ENCODE data around the gene OR1N1.
"Not testable (repeated sequence)": the region's sequence is repeated elsewhere in the genome, so short reads cannot be mapped to it uniquely, and the experiment has no call there.

OR1N1 gene

GRCh38 chr9:122527193-122527592, at the start of gene OR1N1:
Gene OR1N1 (minus strand): TSS chr9:122527293. CDS start chr9:122527293, 0 bp downstream.
- DNase-seq: no peak

GRCh38 chr9:122572456-122572855, 45.4 kb upstream of the OR1N1 start:
- DNase-seq: no peak

DNA sequence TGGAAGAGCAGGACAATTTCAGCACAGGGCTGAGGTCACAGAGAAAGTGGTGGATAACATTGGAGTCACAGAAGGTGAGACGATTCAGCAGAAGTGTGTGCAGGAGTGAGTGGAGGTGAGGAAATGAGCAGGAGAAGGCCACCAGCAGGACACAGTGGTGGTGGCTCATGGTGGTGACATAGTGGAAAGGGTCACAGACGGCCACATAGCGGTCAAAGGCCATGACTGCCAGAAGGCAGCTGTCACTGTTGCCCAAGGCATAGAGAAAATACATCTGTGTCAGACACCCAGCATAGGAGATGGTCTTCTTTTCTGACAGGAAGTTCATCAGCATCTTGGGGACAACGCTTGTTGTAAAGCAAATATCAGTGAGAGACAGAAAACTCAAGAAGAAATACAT, 40.8 kb upstream of the OR1N1 start:
- no peak for DNase-seq

DNA sequence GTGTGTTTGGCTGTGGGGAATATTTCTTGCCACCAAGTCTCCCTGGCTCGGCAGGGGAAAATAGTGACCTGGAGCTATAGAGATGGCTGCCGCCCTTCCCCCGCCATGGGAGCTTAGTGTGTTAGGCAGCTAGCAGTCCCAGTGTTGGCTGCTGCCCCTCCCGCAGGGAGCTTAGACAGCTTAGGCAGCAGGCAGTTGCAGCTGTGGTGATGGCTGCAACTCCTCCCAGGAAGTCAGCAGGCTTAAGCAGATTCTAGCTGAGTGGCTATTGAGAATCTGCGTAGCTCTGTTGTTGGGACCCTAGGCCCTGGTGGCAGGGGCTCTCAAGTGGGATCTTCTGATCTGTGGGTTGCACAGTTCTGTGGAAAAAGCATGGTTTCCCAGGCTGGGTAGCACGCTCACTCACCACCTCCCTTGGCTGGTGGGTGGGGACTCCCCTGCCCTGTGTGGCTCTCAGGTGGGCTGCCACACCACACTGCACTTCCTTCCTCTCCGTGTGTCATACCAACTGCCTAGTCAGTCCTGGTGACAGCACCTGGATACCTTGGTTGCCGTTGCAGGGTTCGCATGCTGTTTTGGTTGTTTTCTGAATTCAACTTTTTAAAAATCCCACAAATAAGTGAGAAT, 35.2 kb upstream of the OR1N1 start:
- DNase-seq: no peak

DNA sequence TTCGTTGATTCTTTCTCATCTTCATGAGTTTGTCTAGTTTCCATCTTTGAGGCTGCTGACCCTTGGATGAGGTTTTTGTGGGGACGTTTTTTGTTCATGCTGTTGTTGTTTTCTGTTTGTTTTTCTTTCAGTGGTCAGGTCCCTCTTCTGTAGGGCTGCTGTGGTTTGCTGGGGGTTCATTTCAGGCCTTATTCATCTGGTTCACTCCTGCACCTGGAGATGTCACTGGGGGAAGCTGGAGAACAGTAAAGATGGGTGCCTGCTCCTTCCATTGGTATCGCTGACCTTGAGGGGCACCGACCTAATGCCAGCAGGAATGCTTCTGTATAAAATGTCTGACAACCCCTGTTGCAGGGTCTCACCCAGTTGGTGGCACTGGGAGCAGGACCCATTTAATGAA, 34.4 kb upstream of the OR1N1 start:
- DNase-seq: no peak

GRCh38 chr9:122552812-122553211, 25.7 kb upstream of the OR1N1 start, which contains the start of gene OR1N2:
Gene OR1N2 (plus strand): TSS chr9:122553112. CDS start chr9:122553212, 100 bp downstream.
- DNase-seq: no peak

GRCh38 chr9:122551371-122551770, 24.3 kb upstream of the OR1N1 start:
- no peak for DNase-seq

- DNase-seq: no peak
Measured at GRCh38 chr9:122546196-122546595, 19.1 kb upstream of the OR1N1 start.

DNA sequence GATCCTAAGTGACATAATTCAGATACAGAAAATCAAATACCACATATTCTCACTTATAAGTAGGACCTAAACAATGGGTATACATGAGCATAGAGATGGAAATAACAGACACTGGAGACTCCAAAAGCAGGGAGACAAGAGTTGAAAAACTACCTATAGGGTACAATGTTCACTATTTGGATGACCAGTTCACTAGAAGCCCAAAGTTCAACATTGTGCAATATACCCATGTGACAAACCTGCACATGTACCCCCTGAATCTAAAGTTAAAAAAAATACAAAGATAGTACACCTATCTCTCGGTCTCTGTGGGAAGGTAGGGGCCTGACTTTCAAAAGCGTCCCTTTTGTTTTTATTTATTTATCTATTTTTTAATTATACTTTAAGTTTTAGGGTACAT, 11.7 kb upstream of the OR1N1 start:
- no peak for DNase-seq

GRCh38 chr9:122537066-122537465, 10.0 kb upstream of the OR1N1 start:
- DNase-seq: not testable (repeated sequence)

DNA sequence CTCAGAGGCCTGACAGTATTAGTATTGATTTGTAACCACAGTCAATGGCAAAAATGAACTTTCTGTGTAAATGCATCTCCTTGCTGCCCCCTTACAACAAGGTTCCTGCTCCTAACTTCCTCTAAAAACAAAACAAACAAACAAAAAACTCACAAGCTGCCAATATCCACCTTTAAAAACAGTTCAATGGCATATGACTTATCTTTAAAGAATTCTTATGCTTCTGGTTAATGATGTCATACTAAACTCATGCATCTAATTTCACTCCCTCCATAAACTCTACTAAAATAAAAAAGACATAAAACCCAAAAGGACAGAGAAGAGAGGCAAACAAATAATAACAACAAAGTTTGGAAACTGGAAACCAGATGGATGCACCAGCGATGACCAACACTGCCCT, 9.0 kb upstream of the OR1N1 start:
- no peak for DNase-seq

DNA sequence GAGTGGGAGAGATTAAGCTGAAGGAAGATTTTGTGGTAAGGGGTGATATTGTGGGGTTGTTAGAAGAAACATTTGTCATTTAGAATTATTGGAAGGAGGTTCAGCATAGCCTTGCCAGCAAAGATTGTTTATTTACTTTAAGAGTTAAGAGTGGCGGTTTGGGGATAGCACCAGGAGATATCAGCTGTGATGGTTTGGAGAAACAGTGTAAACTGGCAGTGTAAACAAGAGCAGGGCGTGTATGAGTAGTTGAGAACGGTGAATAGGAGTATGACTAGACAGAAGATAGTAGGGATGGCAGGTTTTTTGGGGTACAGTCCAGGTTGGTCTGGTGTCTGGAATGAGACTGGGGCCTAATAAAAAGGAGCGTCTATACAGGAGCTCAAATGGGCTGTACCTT, 4.1 kb upstream of the OR1N1 start:
- not testable (repeated sequence) for DNase-seq

DNA sequence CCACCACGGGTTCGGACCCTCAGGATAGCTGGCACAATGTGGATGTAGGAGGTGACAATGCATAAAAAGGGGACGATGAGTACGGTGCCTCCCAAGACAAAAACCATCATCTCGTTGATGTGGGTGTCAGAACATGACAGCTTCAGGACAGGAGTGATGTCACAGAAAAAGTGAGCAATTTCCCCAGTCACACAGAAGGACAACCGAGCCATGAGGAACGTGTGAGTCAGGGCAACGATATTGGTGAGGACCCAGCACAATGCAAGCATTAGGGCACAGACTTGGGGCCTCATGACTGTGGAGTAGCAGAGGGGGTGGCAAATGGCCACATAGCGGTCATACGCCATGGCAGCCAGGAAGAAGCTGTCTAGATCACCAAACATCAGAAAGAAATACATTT, 491 bp downstream of the OR1N1 start:
- no peak for DNase-seq

- no peak for DNase-seq
Measured at GRCh38 chr9:122519376-122519775, 7.7 kb downstream of the OR1N1 start.

DNA sequence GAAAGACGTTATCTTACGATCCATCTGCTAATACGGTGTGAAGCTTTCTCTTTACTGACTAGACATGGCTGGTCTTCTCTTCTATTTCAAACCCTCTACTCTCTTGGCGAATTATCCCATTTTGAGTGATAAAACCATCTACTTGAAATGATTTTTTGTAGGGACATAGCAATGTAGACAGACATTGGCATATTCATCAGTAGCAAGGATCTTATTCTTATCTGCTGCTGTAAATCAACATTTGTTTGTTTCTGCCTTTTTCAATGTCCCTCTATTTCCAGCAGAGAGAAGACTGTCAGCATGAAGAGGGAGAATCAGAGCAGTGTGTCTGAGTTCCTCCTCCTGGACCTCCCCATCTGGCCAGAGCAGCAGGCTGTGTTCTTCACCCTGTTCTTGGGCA, 8.3 kb downstream of the OR1N1 start, which contains the start of gene OR1J4:
TSS of gene OR1J4 (plus strand) at position 301 of the 400 bp plus-strand sequence. CDS start at position 301, 0 bp downstream.
- DNase-seq: no peak

- no peak for DNase-seq
Measured at GRCh38 chr9:122518226-122518625, 8.9 kb downstream of the OR1N1 start.

DNA sequence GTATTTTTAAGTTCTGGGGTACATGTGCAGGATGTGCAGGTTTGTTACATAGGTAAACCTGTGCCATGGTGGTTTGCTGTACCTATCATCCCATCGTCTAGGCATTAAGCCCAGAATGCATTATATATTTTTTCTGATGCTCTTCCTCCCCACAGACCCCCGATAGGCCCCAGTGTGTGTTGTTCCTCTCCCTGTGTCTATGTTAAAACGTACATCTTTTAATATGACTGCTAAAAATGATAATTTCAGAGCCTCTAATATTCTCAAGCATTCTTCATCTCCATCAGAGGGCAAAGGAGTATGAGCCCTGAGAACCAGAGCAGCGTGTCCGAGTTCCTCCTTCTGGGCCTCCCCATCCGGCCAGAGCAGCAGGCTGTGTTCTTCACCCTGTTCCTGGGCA, 16.6 kb downstream of the OR1N1 start, which contains the start of gene OR1J2:
TSS of gene OR1J2 (plus strand) at position 301 of the 400 bp plus-strand sequence. CDS start at position 301, 0 bp downstream.
- no peak for DNase-seq

- DNase-seq: no peak
Measured at GRCh38 chr9:122506964-122507363, 20.1 kb downstream of the OR1N1 start.

- peak; percentile 6 for DNase-seq
Measured at GRCh38 chr9:122498883-122499288, 28.2 kb downstream of the OR1N1 start.

DNA sequence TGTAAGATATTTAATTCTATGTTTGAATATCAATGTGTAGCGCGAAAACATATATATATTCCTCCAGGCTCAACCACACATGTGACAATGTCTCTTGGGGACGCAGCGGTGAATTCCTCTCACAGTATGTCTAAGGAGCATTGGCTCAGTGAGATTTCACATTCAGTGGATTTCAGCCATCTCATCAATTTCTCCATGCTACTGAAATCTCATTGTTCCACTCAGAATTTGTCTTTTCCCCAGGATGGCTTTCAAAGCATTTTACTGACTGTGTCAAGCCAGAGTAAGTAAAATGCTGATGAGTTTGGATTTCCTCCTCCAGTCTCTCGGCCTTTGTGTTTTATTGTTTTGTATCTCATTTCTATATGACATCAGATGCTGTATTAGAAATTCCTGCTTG, 48.0 kb downstream of the OR1N1 start:
- DNase-seq: no peak

DNA sequence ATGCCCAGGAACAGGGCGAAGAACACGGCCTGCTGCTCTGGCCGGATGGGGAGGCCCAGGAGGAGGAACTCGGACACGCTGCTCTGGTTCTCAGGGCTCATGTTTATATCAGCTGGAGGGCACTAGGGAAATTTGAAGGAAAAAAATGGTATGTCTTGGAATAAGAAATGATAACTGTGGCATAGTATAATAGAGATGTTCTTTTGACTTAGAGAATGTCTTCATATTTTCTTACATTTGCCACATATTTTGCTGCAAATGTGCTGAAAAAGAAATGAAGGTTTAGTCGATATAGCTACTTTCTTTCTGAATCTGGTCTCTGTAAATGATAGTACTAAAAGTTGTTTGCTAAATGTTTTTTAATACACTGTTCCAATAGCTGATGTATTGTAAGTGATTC, 49.3 kb downstream of the OR1N1 start, which contains the start of gene OR1J1:
TSS of gene OR1J1 (minus strand) at position 101 of the 400 bp plus-strand sequence. CDS start at position 101, 0 bp downstream.
- no peak for DNase-seq

- no peak for DNase-seq
Measured at GRCh38 chr9:122477346-122477745, 49.7 kb downstream of the OR1N1 start.
